ENCODE data around the gene ARID1A. TPM values are rescaled to one million over a fixed set of nuclear protein-coding genes. Genes with fewer than 3 reads are reported as not detected.
A peak's percentile ranks its signal among the peaks of the same experiment; 100 is the strongest.
"Not testable (repeated sequence)": the region's sequence is repeated elsewhere in the genome, so short reads cannot be mapped to it uniquely, and the experiment has no call there.

Gene ARID1A
- total RNA-seq, 6 donors from 2014 or later = 61.3 to 102 (median 70.5) TPM

- H3K4me1 ChIP-seq = peaks cover 78 to 93% (median 89%) of the 10 kb centered on the region in 4 donors
- H3K27me3 ChIP-seq = no peaks in the 10 kb centered on the region
- TF ChIP-seq POLR2AphosphoS5 (IDR thresholded peaks at IDR 0.05) = peak; percentile 67 to 73
- TF ChIP-seq EP300 (IDR thresholded peaks at IDR 0.05) = peak in 1 of 4 donors; percentile 10
- peak in 1 of 4 donors; percentile 4 for TF ChIP-seq POLR2A (IDR thresholded peaks at IDR 0.05)
- TF ChIP-seq, protein P1, sequence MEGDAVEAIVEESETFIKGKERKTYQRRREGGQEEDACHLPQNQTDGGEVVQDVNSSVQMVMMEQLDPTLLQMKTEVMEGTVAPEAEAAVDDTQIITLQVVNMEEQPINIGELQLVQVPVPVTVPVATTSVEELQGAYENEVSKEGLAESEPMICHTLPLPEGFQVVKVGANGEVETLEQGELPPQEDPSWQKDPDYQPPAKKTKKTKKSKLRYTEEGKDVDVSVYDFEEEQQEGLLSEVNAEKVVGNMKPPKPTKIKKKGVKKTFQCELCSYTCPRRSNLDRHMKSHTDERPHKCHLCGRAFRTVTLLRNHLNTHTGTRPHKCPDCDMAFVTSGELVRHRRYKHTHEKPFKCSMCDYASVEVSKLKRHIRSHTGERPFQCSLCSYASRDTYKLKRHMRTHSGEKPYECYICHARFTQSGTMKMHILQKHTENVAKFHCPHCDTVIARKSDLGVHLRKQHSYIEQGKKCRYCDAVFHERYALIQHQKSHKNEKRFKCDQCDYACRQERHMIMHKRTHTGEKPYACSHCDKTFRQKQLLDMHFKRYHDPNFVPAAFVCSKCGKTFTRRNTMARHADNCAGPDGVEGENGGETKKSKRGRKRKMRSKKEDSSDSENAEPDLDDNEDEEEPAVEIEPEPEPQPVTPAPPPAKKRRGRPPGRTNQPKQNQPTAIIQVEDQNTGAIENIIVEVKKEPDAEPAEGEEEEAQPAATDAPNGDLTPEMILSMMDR (IDR thresholded peaks at IDR 0.05) = no peak
- H3K27ac ChIP-seq = peak overlapping the region; percentile 18 to 76 (median 60)
- DNase-seq (peak in 1 of 2 donors; percentile 90), ATAC-seq (ENCODE audit: low FRiP score in 2 of 2) (peak; percentile 93 to 94)
- no peaks in the 10 kb centered on the region for H3K36me3 ChIP-seq
- H3K9me3 ChIP-seq = no peaks in the 10 kb centered on the region
- 7% methylated on average over 7 to 19 of the region's 19 CpGs for WGBS, 2 donors
- H3K4me3 ChIP-seq = no peak overlapping the region
Observed at GRCh38 chr1:26723013-26723991, 27.5 kb downstream of the ARID1A start.

GRCh38 chr1:26724118-26724517 is 28.3 kb downstream of the ARID1A start:
- peak overlapping the region in 3 of 4 donors; percentile 26 to 76 (median 61) for H3K27ac ChIP-seq
- no peak overlapping the region for H3K4me3 ChIP-seq
- no peaks in the 10 kb centered on the region for H3K36me3 ChIP-seq
- TF ChIP-seq, protein P1 (IDR thresholded peaks at IDR 0.05) = no peak
- TF ChIP-seq POLR2A (IDR thresholded peaks at IDR 0.05) (no peak), EP300 (IDR thresholded peaks at IDR 0.05) (no peak), POLR2AphosphoS5 (IDR thresholded peaks at IDR 0.05) (no peak)
- H3K9me3 ChIP-seq = no peaks in the 10 kb centered on the region
- no peak for DNase-seq
- no peaks in the 10 kb centered on the region for H3K27me3 ChIP-seq
- 22 to 25% methylated on average over 2 of the region's 2 CpGs for WGBS, 2 donors
- ATAC-seq (ENCODE audit: low FRiP score in 2 of 2) = no peak
- peaks cover 77 to 93% (median 86%) of the 10 kb centered on the region in 4 donors for H3K4me1 ChIP-seq

DNA sequence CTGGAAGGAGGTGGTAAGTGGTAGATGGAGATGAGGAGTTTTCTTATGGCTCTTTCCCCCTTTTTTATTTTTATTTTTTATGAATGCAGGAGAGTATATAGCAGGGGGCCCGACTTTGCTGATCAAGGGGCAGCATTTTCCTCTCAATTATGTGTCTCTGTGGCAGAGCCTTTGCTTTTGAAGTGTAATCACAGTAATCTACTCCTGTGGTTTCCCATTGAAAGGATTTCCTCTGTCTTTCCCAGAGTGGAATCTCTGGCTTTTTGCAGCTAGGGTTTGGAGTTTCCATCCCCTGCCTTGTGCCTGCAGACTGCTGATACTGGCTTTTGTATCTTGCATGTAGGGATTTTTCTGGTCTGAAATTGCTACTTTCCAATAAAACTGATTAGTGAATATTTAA is 29.1 kb downstream of the ARID1A start:
- 14 to 33% methylated on average over 1 of the region's 1 CpG for WGBS, 2 donors

GRCh38 chr1:26725904-26726303 is 30.1 kb downstream of the ARID1A start:
- not testable (repeated sequence) for H3K9me3 ChIP-seq; H3K27me3 ChIP-seq; H3K4me3 ChIP-seq; DNase-seq; ATAC-seq (ENCODE audit: low FRiP score in 2 of 2); H3K27ac ChIP-seq
- Histone ChIP-seq H3K4me1 (peaks cover 67 to 81% (median 75%) of the 10 kb centered on the region in 4 donors), H3K36me3 (peaks cover 0 to 15% (median 7%) of the 10 kb centered on the region in 4 donors)
- WGBS, 2 donors = 89 to 94% methylated on average over 14 of the region's 14 CpGs

More for the DNA sequence above, 29.1 kb downstream of the ARID1A start:
- Histone ChIP-seq H3K4me1 (peaks cover 73 to 86% (median 79%) of the 10 kb centered on the region in 4 donors), H3K27ac (peak overlapping the region in 2 of 4 donors; percentile 26 to 76), H3K36me3 (peaks cover 0 to 5% (median 2%) of the 10 kb centered on the region in 4 donors), H3K9me3 (no peaks in the 10 kb centered on the region), H3K27me3 (no peaks in the 10 kb centered on the region), H3K4me3 (no peak overlapping the region)
- DNase-seq (no peak), ATAC-seq (ENCODE audit: low FRiP score in 2 of 2) (no peak)
- TF ChIP-seq, protein P1 (IDR thresholded peaks at IDR 0.05) = no peak
- TF ChIP-seq EP300 (IDR thresholded peaks at IDR 0.05) = no peak
- no peak for TF ChIP-seq POLR2AphosphoS5 (IDR thresholded peaks at IDR 0.05)
- TF ChIP-seq POLR2A (IDR thresholded peaks at IDR 0.05) = no peak

- peaks cover 67 to 73% (median 69%) of the 10 kb centered on the region in 4 donors for H3K4me1 ChIP-seq
- peak overlapping the region in 1 of 4 donors; percentile 19 for H3K27ac ChIP-seq
Observed at GRCh38 chr1:26726784-26727183, 31.0 kb downstream of the ARID1A start.

More at GRCh38 chr1:26726784-26727183, 31.0 kb downstream of the ARID1A start:
- DNase-seq (no peak), ATAC-seq (ENCODE audit: low FRiP score in 2 of 2) (no peak)
- H3K36me3 ChIP-seq = peaks cover 4 to 24% (median 14%) of the 10 kb centered on the region in 4 donors
- 65 to 74% methylated on average over 1 of the region's 1 CpG for WGBS, 2 donors
- H3K9me3 ChIP-seq = no peaks in the 10 kb centered on the region
- no peak for TF ChIP-seq POLR2AphosphoS5 (IDR thresholded peaks at IDR 0.05)
- no peak for TF ChIP-seq POLR2A (IDR thresholded peaks at IDR 0.05)
- TF ChIP-seq, protein P1 (IDR thresholded peaks at IDR 0.05) = no peak
- TF ChIP-seq EP300 (IDR thresholded peaks at IDR 0.05) = no peak
- no peaks in the 10 kb centered on the region for H3K27me3 ChIP-seq
- H3K4me3 ChIP-seq = no peak overlapping the region

Measured in upper lobe of left lung (tissue), 6 donors.